ENCODE results near the gene GLIPR1L1.

Gene GLIPR1L1

DNA sequence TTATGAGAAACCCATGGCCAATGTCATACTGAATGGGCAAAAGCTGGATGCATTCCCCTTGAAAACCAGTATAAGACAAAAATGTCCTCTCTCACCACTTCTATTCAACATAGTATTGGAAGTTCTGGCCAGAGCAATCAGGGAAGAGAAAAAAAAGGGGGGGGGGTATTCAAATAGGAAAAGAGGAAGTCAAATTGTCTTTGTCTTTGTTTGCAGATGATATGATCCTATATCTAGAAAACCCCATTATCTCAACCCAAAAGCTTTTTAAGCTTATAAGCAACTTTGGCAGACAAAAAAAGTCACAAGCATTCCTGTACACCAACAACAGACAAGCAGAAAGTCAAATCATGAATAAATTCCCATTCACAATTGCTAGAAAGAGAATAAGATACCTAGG, 19.5 kb downstream of the GLIPR1L1 start:
- no peak for DNase-seq

DNA sequence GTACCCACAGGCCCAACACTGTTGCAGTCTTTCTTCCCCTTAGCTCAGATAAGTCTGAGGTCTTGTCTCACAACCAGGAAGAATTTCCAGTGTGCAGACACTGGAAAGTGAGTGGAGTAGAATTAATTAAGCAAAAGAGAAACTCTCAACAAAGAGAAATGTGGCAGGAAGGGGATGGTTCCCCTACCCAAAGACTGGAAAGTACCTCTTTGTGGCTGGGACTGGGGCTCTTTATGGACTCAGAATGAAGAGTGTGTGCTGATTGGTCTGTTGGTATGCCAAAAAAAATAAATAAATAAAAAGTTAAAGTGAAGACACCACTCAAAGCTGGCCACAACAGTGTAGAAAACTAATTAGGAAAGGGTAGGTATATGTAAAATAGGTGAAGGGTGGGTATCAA, 26.4 kb downstream of the GLIPR1L1 start:
- DNase-seq = no peak

DNA sequence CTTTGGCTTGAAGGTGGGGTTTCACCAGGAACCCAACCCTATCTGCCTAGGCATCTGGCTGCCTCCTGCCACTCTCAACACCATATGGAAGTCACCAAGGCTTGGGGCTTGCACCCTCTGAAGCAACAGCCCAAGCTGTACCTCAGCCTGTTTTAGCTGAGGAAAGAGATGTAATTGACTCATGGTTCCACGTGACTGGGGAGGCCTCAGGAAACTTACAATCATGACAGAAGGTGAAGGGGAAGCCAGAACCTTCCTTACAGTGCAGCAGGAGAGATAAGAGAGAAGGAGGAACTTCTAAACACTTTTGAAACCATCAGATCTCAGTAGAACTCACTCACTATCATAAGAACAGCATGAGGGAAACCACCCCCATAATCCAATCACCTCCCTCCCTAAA, 26.9 kb downstream of the GLIPR1L1 start:
- no peak for DNase-seq

DNA sequence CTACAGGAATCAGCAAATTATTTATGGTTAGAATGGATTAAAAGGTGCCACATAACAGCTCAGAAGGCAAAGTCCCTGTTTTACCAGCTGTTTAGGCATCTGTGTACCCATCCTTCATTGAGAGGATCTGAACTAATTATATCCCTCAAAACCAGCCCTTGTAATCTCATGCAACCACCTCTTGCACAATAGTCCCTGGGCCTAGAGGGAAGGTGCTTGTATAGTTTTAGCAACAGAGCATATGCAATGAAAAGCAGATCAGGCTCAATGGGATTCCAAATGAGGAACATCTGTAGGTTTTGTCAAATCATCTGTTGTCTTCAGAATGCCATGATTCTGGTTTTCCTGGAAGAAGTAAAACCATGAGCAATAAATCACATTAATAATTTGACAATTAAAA, 30.4 kb downstream of the GLIPR1L1 start:
- no peak for DNase-seq

DNA sequence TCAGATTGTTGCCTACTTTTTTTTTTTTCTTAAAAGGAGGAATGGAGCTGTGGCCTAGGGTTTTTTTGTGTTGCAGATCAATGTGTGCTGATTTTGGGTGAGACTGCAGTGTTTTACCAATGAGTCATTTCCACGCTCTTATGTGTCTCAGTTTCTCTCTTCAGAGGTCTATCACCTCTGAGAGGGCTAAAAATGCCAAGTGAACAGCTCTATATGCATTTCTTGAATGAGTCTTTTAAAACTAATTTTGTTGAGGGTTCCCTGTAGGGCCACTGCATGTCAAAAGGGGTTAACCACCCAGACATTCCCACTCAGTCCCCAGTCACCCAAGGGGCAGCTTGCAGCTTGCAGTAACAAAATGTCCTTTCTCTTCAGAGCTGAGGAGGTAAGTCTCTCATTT, 32.2 kb downstream of the GLIPR1L1 start:
- no peak for DNase-seq

DNA sequence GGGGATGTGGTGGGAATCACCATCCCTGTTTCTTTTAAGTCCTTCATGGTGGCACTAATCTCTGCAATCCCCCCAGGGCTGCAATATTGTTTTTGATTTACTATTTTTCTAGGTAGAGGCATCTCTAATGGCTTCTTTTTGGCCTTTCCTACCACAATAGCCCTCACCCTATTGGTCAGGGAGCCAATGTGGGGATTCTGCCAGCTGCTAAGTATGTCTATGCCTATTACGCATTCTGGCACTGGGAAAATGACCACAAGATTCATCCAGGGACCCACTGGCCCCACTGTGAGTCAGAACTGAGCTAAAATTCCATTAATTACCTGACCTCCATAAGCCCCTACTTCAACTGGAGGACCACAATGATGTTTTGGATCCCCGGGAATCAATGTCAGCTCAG, 40.5 kb downstream of the GLIPR1L1 start:
- DNase-seq = no peak

DNA sequence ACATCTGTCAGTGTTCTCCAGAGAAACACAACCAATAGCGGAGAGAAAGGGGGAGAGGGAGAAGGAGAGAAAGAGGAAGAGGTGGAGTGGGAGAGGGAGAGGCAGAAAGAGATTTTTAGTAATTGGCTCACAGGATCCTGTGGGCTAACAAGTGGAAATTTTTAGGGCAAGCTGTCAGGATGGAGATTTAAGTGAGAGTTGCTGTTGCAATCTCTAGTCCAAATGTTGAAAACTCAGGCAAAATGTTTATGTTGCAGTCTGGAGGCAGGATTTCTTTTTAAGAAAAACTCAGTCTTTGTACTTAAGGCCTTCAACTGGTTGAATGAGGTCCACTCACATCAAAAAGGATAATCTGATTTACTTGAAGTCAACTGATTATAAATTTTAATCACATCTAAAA, 43.9 kb downstream of the GLIPR1L1 start:
- no peak for DNase-seq

DNA sequence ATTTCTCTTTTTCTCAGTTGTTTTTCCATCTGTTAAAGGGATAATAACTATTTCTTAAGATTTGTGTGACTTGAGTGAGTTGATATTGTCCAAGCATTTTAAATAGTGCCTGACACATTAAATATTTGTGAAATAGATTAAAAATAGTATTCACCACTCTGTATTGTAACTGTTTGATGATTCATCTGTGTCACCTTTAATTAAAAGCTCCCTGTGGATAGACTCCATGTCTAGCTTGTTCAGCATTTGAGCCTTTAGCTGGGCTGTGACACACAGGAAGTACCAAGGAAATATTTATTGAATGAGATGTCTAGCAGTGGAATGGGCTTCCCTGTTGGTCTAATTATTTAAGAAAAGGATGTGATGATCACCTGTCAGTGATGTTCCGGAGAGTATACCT, 54.6 kb downstream of the GLIPR1L1 start:
- no peak for DNase-seq

DNA sequence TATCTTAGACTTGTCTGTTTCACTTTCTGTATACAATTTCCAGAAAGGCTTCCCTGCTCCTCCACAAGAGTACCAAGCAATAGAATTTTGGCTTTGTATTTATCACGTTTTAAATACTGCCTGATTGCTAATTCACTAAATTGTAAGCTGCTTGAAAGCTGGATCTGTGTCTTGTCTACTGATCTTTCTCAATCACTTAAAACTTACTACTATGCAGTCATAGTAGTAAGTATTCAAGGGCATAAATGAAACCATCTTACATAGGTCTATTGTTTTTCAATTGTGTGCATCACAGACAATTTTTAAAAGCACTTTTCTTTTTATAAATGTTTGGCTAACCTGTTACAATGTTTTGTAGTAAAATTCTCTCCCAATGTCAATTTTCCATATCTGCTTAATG, 55.2 kb downstream of the GLIPR1L1 start:
- no peak for DNase-seq

DNA sequence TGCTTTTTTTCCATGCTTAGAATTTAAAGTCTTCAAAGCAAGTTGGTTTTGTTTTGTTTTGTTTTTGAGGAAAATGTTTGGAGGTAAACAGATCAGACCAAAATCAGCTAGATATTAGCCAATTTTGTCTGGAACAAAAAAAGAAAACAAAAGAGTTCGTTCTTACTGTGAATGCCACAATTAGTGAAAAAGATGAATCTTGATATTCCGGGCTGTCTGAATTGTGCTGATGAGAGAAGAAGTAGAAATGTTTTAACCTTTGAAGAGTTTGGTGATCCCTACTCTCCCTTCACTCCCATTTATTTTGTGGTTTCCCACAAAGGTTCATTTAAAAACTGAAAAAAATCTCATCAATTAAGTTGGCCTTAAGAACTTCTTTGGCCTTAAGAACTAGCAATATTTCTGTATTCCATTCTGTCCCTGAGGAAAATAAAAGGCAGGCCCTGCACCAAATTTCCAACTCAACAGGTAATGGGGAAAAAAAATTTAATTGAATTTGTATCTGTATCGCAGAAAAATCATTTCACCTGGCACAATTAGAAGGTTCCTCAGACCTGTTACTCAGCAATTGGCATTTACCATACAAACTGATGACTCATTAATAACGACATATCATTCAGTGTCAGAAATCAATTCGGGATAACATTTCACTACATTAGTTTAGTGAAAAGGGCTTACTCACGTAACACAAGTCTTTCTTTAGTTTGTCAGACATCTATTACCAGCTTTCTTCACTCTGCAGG, 55.9 kb downstream of the GLIPR1L1 start:
- DNase-seq = no peak

DNA sequence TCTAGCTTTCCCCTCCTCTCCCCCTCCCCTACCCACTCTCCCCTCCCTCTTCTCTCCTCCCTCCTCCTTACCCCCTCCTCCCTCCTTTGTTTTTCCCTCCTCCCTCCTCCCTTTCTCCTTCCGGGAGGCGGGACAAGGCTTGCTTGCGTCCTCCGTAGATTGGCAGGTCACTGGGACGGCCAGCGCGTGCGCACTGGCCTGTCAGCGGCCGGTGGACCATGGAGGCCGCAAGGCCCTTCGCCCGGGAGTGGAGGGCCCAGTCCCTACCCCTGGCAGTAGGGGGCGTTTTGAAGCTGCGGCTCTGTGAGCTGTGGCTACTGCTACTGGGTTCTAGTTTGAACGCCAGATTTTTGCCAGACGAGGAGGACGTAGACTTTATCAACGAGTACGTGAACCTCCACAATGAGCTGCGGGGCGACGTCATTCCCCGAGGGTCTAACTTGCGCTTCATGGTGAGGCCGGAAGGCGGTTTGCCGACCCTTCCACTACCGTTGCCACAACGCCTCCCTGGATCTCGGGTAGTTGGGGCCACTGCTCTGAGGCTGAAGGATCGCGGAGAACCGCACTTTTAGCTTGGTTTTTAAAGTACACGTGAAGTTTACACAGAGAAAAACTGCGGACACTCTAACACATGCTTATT, 56.5 kb downstream of the GLIPR1L1 start, which contains the start of gene GLIPR1L2:
Gene GLIPR1L2 (plus strand): TSS at position 191 of the 640 bp plus-strand sequence. CDS start 28 bp downstream, at position 219.
- DNase-seq = peak; percentile 53

DNA sequence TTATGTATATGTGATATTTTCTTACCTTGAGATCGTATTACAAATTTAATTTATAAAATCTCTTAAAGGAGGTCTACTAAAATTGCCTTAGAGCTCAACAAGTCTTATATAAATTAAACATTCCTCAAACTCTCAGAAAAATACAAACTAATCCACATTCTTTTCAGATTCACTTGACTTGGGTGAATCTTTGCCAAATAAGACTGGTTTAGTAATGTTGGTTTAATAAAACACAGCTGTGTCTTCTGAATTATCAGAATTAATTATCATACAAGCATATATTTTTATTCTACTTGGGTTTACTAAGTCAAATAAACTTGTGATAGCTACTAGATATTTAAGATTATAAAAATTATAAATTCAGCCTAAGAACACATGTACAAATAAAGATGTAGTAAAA, 69.8 kb downstream of the GLIPR1L1 start:
- DNase-seq = no peak

DNA sequence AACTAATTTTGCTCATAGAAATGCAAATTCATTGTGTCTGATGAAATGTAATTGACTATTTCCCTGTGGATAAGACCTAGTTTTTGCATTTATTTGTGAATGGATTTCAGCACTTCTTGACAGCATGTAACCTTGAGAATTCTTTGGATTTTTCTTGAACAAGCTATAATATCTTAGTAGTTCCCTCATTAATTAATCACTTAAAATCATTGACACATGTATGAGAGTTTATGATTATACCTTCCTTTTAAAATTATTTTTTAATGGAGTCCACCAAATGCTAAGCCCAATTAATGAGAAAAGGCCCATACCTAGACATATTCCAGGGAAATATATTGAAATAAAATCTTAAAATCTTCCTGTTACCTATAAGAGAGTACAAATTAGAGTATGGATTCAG, 73.2 kb downstream of the GLIPR1L1 start:
- DNase-seq = no peak

DNA sequence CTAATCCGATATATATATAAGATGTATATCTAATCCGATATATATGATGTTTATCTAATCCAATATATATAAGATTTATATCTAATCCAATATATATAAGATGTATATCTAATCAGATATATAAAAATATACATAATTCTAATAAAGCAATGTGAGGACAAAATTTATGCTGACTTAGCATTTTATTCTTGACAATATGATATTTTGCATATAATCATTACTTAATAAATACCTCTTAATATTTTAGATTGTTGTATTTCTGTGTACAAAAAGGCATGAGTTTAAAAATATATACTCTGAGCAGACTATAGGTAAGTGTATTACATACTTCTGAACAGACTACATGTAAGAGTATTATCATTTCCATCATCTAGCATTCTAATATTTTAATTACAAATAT, 75.4 kb downstream of the GLIPR1L1 start:
- no peak for DNase-seq

DNA sequence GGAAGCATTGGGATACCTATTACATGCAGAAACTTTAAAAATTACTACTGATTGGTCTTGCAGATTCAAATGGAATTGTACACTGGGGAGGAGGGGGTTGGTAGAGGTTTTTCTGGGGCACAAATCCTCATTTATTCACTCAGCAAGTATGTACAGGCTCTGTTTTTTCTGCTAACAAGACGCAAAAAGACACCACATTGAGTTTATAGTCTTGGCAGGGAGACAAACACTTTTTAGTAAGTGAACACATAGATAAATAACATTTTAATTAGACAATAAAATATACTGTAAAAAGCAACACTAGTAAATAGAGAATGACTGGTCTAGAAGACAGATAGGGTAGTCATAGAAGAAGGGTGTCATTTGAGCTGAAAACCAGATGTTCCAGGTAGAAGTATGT, 80.2 kb downstream of the GLIPR1L1 start:
- DNase-seq = no peak

DNA sequence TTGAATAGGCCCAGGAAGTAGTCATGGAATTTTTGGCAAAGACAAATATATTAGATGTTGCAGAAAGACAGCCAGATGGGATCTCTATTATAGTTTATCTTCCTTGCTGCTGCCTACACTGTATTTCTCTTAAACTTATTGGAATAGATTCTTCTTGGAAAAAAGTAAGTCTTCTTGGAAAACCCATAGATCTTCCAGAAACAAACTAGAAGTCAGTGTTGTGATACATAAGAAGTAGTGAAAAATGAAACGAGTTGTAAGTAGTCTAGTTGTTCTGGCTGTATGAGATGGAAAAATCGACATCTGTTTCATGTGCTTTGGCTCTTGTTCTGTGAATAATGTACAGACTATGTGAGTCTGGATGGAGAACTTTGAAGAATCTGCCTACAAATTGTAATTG, 85.4 kb downstream of the GLIPR1L1 start:
- no peak for DNase-seq

Measured in NCI-H1694 treated with DMSO at 0.1 percent for 48 hours (cell line).